ENCODE data around the gene LAMA2. TPM values are rescaled to one million over a fixed set of nuclear protein-coding genes. Genes with fewer than 3 reads are reported as not detected.

Gene LAMA2
- total and polyA plus RNA-seq, 4 experiments from 2014 or later, result 0.20 to 0.87 (median 0.43) TPM

- no peak for DNase-seq
- Mint-ChIP-seq H3K4me1 (no peaks in the 10 kb centered on the region), H3K4me3 (no peak overlapping the region), H3K27ac (no peak overlapping the region), H3K27me3 (peaks cover 3 to 10% of the 10 kb centered on the region in 2 donors), H3K9me3 (peaks cover 0 to 4% (median 0%) of the 10 kb centered on the region in 8 donors), H3K36me3 (peaks cover 0 to 10% of the 10 kb centered on the region in 2 donors)
- Histone ChIP-seq H3K4me1 (ENCODE audit: insufficient read depth, low read length) (no peaks in the 10 kb centered on the region), H3K27me3 (ENCODE audit: insufficient read depth, low read length) (no peaks in the 10 kb centered on the region), H3K4me3 (ENCODE audit: low read length in 2 of 2) (no peak overlapping the region), H3K36me3 (ENCODE audit: insufficient read depth, low read length) (no peaks in the 10 kb centered on the region), H3K9me3 (ENCODE audit: control insufficient read depth in 1 of 2, low read length in 2 of 2) (no peaks in the 10 kb centered on the region), H3K27ac (ENCODE audit: low read depth, low read length) (no peak overlapping the region)
- ChIA-PET CTCF (ENCODE audit: partially characterized antibody) (no interaction called here), POLR2A (ENCODE audit: partially characterized antibody) (no interaction called here)
- intact Hi-C loops (cut with micrococcal nuclease), result no loop called here
These were observed 461.4 kb downstream of the LAMA2 start for GRCh38 chr6:129344379-129344778.

GRCh38 chr6:129345890-129346289, 463.0 kb downstream of the LAMA2 start:
- CTCF ChIA-PET (ENCODE audit: partially characterized antibody), result no interaction called here

GRCh38 chr6:129346964-129347363, 464.0 kb downstream of the LAMA2 start:
- no peak overlapping the region for H3K27ac ChIP-seq (ENCODE audit: low read depth, low read length)
- H3K27me3 Mint-ChIP-seq, result peaks cover 2% of the 10 kb centered on the region in 2 donors
- H3K9me3 Mint-ChIP-seq, result peaks cover 0 to 2% (median 0%) of the 10 kb centered on the region in 8 donors
- H3K4me1 Mint-ChIP-seq, result no peaks in the 10 kb centered on the region
- no peak overlapping the region for H3K4me3 Mint-ChIP-seq
- no peaks in the 10 kb centered on the region for H3K9me3 ChIP-seq (ENCODE audit: control insufficient read depth in 1 of 2, low read length in 2 of 2)
- H3K36me3 Mint-ChIP-seq, result peaks cover 0 to 5% of the 10 kb centered on the region in 2 donors
- intact Hi-C loops (cut with micrococcal nuclease), result no loop called here
- H3K36me3 ChIP-seq (ENCODE audit: insufficient read depth, low read length), result no peaks in the 10 kb centered on the region
- no peaks in the 10 kb centered on the region for H3K4me1 ChIP-seq (ENCODE audit: insufficient read depth, low read length)
- no peak for DNase-seq
- ChIA-PET CTCF (ENCODE audit: partially characterized antibody) (no interaction called here), POLR2A (ENCODE audit: partially characterized antibody) (no interaction called here)
- no peak overlapping the region for H3K27ac Mint-ChIP-seq
- no peak overlapping the region for H3K4me3 ChIP-seq (ENCODE audit: low read length in 2 of 2)
- H3K27me3 ChIP-seq (ENCODE audit: insufficient read depth, low read length), result no peaks in the 10 kb centered on the region

More at GRCh38 chr6:129345890-129346289, 463.0 kb downstream of the LAMA2 start:
- H3K9me3 ChIP-seq (ENCODE audit: control insufficient read depth in 1 of 2, low read length in 2 of 2), result no peaks in the 10 kb centered on the region
- intact Hi-C loops (cut with micrococcal nuclease), result no loop called here
- H3K36me3 Mint-ChIP-seq, result peaks cover 0 to 5% of the 10 kb centered on the region in 2 donors
- H3K27me3 ChIP-seq (ENCODE audit: insufficient read depth, low read length), result no peaks in the 10 kb centered on the region
- no peak overlapping the region for H3K4me3 Mint-ChIP-seq
- no peaks in the 10 kb centered on the region for H3K4me1 Mint-ChIP-seq
- DNase-seq, result no peak
- no peak overlapping the region for H3K4me3 ChIP-seq (ENCODE audit: low read length in 2 of 2)
- peaks cover 2 to 7% of the 10 kb centered on the region in 2 donors for H3K27me3 Mint-ChIP-seq
- H3K9me3 Mint-ChIP-seq, result peaks cover 0 to 2% (median 0%) of the 10 kb centered on the region in 8 donors
- POLR2A ChIA-PET (ENCODE audit: partially characterized antibody), result no interaction called here
- no peaks in the 10 kb centered on the region for H3K4me1 ChIP-seq (ENCODE audit: insufficient read depth, low read length)
- no peak overlapping the region for H3K27ac ChIP-seq (ENCODE audit: low read depth, low read length)
- H3K27ac Mint-ChIP-seq, result no peak overlapping the region
- H3K36me3 ChIP-seq (ENCODE audit: insufficient read depth, low read length), result no peaks in the 10 kb centered on the region

- H3K27me3 Mint-ChIP-seq, result no peaks in the 10 kb centered on the region
- ChIA-PET POLR2A (ENCODE audit: partially characterized antibody) (no interaction called here), CTCF (ENCODE audit: partially characterized antibody) (interaction anchor here (1.0 to 2.1 kb wide), 4 partner anchors 9 to 22 kb away, joined by 3 to 5 read pairs (median 4); no protein-coding TSS in a partner anchor)
- Histone ChIP-seq H3K27ac (ENCODE audit: low read depth, low read length) (no peak overlapping the region), H3K4me1 (ENCODE audit: insufficient read depth, low read length) (no peaks in the 10 kb centered on the region), H3K4me3 (ENCODE audit: low read length in 2 of 2) (no peak overlapping the region), H3K27me3 (ENCODE audit: insufficient read depth, low read length) (no peaks in the 10 kb centered on the region), H3K9me3 (ENCODE audit: control insufficient read depth in 1 of 2, low read length in 2 of 2) (no peaks in the 10 kb centered on the region), H3K36me3 (ENCODE audit: insufficient read depth, low read length) (no peaks in the 10 kb centered on the region)
- H3K9me3 Mint-ChIP-seq, result no peaks in the 10 kb centered on the region
- no peak overlapping the region for H3K27ac Mint-ChIP-seq
- intact Hi-C loops (cut with micrococcal nuclease), result no loop called here
- no peak for DNase-seq
- no peaks in the 10 kb centered on the region for H3K36me3 Mint-ChIP-seq
- H3K4me3 Mint-ChIP-seq, result no peak overlapping the region
- H3K4me1 Mint-ChIP-seq, result no peaks in the 10 kb centered on the region
These were observed 467.3 kb downstream of the LAMA2 start for GRCh38 chr6:129350278-129350677.

- H3K27ac Mint-ChIP-seq, result no peak overlapping the region
- H3K36me3 Mint-ChIP-seq, result no peaks in the 10 kb centered on the region
- DNase-seq, result no peak
- POLR2A ChIA-PET (ENCODE audit: partially characterized antibody), result no interaction called here
- CTCF ChIA-PET (ENCODE audit: partially characterized antibody), result interaction anchor here (1.7 to 2.1 kb wide), 2 partner anchors 10 to 21 kb away, joined by 5 read pairs; no protein-coding TSS in a partner anchor
- H3K27me3 Mint-ChIP-seq, result no peaks in the 10 kb centered on the region
- H3K4me3 Mint-ChIP-seq, result no peak overlapping the region
- no peaks in the 10 kb centered on the region for H3K27me3 ChIP-seq (ENCODE audit: insufficient read depth, low read length)
- H3K9me3 ChIP-seq (ENCODE audit: control insufficient read depth in 1 of 2, low read length in 2 of 2), result no peaks in the 10 kb centered on the region
- no peaks in the 10 kb centered on the region for H3K9me3 Mint-ChIP-seq
- H3K4me1 ChIP-seq (ENCODE audit: insufficient read depth, low read length), result no peaks in the 10 kb centered on the region
- H3K36me3 ChIP-seq (ENCODE audit: insufficient read depth, low read length), result no peaks in the 10 kb centered on the region
- no peaks in the 10 kb centered on the region for H3K4me1 Mint-ChIP-seq
- intact Hi-C loops (cut with micrococcal nuclease), result no loop called here
- no peak overlapping the region for H3K4me3 ChIP-seq (ENCODE audit: low read length in 2 of 2)
- no peak overlapping the region for H3K27ac ChIP-seq (ENCODE audit: low read depth, low read length)
These were observed 468.9 kb downstream of the LAMA2 start for GRCh38 chr6:129351807-129352206.

GRCh38 chr6:129353067-129353466, 470.1 kb downstream of the LAMA2 start:
- H3K36me3 Mint-ChIP-seq, result no peaks in the 10 kb centered on the region
- DNase-seq, result no peak
- no peaks in the 10 kb centered on the region for H3K4me1 Mint-ChIP-seq
- Histone ChIP-seq H3K4me3 (ENCODE audit: low read length in 2 of 2) (no peak overlapping the region), H3K4me1 (ENCODE audit: insufficient read depth, low read length) (no peaks in the 10 kb centered on the region), H3K36me3 (ENCODE audit: insufficient read depth, low read length) (no peaks in the 10 kb centered on the region), H3K27ac (ENCODE audit: low read depth, low read length) (no peak overlapping the region), H3K27me3 (ENCODE audit: insufficient read depth, low read length) (no peaks in the 10 kb centered on the region), H3K9me3 (ENCODE audit: control insufficient read depth in 1 of 2, low read length in 2 of 2) (no peaks in the 10 kb centered on the region)
- H3K4me3 Mint-ChIP-seq, result no peak overlapping the region
- ChIA-PET POLR2A (ENCODE audit: partially characterized antibody) (no interaction called here), CTCF (ENCODE audit: partially characterized antibody) (no interaction called here)
- H3K9me3 Mint-ChIP-seq, result no peaks in the 10 kb centered on the region
- H3K27me3 Mint-ChIP-seq, result no peaks in the 10 kb centered on the region
- H3K27ac Mint-ChIP-seq, result no peak overlapping the region
- intact Hi-C loops (cut with micrococcal nuclease), result no loop called here

- no peak overlapping the region for H3K4me3 Mint-ChIP-seq
These were observed 473.2 kb downstream of the LAMA2 start for GRCh38 chr6:129356129-129356528.

More at GRCh38 chr6:129356129-129356528, 473.2 kb downstream of the LAMA2 start:
- Histone ChIP-seq H3K27ac (ENCODE audit: low read depth, low read length) (no peak overlapping the region), H3K9me3 (ENCODE audit: control insufficient read depth in 1 of 2, low read length in 2 of 2) (no peaks in the 10 kb centered on the region), H3K4me1 (ENCODE audit: insufficient read depth, low read length) (no peaks in the 10 kb centered on the region), H3K4me3 (ENCODE audit: low read length in 2 of 2) (no peak overlapping the region), H3K36me3 (ENCODE audit: insufficient read depth, low read length) (no peaks in the 10 kb centered on the region), H3K27me3 (ENCODE audit: insufficient read depth, low read length) (no peaks in the 10 kb centered on the region)
- no peaks in the 10 kb centered on the region for H3K9me3 Mint-ChIP-seq
- POLR2A ChIA-PET (ENCODE audit: partially characterized antibody), result no interaction called here
- H3K36me3 Mint-ChIP-seq, result no peaks in the 10 kb centered on the region
- intact Hi-C loops (cut with micrococcal nuclease), result no loop called here
- no peaks in the 10 kb centered on the region for H3K27me3 Mint-ChIP-seq
- no peak overlapping the region for H3K27ac Mint-ChIP-seq
- CTCF ChIA-PET (ENCODE audit: partially characterized antibody), result no interaction called here
- no peak for DNase-seq
- no peaks in the 10 kb centered on the region for H3K4me1 Mint-ChIP-seq

All from CD4-positive, alpha-beta memory T cell (primary cell).